Dedifferentiated amniotic fluid mesenchymal stem cell (primary cell): ENCODE results near the gene SAMSN1.
"Not testable (repeated sequence)": the region's sequence is repeated elsewhere in the genome, so short reads cannot be mapped to it uniquely, and the experiment has no call there.

Experiments
- DNase-seq: peaks from one replicate; pipeline ENCODE4 v3.0.0-alpha.2; 2016; ENCODE audit errors: extremely low spot score

SAMSN1 gene

DNA sequence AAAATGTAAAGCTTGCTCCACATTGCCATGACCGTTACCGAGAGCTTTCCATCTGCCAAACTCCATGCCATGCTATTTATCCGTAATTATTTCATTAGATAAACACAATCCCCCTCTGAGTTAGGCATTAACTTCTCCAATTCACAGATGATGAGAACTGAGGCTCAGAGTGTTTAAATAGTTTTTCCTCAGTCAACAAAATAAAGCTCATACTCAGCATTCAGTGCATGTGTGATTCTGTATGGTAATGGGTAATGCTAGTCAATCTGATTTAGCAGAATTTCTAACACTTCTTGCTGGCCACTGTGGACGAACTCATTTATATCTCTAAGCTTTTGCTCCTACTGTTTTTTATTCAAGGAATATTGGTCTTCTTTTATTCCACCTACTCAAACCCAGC lies 17.3 kb downstream of the SAMSN1 start:
- DNase-seq, result no peak

DNA sequence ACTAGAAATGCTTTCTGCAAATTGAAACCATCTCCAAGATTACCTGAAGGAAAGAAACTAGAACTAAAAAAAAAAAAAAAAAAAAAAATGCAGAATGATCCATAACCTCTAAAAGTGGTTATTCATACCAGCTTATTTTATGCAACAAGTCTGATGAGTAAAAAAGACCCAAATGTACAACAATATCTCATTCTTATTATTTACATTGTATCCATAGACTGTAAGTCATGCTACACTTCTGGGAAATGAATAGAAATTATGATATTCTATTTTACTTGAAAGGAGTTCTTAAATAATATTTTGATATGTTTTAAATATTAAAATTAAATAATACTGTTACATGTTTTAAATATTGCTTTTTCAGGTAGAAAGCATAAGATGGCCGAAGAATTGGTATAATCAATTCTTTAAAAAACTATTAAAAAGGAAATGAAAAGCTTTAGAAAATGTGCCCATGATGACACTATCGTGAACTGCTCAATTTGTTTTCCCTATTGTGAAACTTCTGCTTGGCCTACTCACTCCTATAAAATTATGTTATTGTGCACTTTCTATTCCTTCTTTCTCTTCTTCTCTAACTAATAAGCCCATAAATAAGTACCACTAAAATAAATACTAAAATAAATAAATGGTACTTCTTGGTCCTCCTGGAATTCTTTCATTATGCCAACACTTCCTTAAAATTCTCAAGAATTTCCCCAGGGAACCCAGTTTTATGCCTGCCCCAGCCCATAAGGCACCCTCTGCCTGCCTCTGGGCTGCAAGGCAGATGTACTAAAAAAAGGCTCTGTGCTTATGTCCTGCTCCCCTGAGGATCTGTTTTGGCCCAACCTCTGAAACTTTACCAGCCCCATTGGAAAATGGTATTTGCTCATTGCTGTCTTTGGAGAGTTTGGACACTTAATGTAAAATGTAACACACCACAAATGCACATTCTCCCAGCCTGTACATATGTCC lies 18.1 kb downstream of the SAMSN1 start:
- DNase-seq, result no peak

DNA sequence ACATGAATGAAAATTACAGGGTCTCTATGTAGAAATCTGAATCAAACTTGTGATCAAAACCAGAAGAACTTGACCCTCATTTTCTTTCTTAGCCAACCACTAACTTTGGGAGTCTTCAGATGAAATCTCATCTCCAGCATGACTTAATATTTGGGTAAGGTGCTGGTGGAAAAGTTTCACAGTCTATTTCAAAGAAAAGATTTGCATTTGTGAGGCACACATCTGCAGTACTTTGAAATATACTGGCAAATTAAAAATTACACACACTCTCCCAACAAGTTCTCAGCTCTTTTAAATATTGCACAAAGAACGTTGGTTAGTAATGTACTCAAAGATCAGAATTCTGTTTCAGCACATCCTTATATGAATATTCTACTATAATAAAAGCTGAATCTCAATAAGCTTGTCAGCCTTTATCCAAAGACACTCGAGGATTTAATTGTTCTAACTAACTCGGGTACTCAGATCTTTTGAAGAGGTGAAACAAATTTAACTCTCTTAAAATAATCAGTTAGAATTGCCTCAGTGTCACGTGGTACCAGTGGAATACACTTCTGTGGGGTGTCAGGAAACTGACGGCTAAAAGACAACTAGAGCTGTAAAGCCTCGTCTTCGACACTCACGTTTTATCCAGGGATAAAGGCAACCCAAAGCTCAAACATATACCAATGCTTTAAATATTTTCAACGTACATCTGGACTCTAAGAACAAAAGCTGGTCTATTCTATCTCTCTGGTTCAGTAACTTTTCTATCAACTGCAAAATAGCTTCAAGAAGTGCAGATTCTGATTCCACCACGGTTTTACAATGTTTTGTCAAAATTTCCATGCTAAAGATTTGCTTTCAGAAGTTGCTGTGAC lies 19.0 kb downstream of the SAMSN1 start:
- no peak for DNase-seq

DNA sequence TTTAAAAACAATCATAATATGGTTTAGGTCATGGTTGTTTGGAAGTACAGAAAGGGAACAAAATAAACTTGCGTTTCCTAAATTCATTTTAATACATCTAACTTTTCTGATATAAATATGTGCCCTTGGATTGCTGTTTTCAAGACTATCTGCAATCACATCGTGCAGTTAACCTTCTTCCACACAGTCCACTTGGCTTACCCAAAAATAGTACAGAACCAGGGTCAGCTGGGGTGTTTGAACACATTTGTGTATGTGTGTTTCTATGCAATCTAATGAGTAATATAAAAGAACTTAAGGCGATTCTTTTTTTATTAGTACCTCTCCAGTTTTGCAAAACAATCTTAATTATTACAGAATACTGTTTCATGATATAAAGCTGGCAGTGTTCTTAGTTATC lies 19.9 kb downstream of the SAMSN1 start:
- DNase-seq, result no peak

DNA sequence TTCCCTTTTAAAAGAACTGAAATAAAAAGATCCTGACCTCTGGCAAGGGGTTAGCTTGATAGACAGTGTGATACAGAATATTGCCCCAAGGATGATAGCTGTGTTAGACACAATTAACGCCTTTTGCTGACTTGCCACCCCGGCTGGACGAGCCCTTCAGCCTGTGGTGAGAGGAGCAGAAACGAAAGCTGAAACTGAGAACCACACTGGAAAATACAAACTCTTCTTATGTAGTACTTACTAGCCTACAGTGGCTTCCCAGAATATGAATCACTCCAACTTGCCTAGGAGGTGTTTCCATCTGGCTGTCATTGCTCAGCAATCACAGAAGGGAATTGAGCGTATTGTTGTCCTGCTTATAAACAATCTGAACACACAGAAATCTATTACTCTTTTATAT lies 22.9 kb downstream of the SAMSN1 start:
- no peak for DNase-seq

DNA sequence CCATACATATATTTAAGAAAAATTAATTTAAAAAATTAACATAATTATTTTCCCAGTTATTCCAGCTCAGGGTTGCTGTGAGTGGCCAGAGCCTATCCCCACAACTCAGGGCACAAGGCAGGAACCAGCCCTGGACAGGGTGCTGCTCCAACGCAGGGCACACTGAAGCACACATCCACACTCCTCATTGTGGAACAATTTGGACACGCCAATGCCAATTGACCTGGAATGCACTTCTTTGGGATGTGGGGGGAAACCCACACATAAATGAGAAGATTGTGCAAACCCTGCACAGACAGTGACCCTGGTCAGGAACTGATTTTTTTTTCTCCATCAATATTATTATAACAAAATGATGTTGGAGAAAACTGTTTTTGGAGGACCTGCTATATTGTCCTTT lies 23.4 kb downstream of the SAMSN1 start:
- no peak for DNase-seq

DNA sequence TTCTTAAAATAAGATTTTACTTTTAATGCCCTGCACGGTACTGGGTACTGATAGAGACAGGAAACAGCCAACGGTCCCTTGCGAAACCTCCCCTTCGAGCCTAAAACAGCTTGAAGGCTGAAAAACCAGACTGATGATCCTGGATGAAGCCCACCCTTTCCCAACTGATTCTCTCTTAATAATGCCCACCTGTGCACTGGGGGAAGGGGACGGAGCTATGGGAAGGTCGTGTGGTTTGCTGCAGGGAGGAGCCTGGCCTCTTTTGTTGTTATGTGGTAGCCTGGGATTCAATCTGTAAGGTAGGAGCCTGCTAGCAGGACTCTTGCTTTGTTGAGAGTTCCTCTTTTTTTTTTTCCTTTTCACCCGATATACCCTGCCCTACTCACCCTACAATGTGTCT lies 25.6 kb downstream of the SAMSN1 start:
- no peak for DNase-seq

DNA sequence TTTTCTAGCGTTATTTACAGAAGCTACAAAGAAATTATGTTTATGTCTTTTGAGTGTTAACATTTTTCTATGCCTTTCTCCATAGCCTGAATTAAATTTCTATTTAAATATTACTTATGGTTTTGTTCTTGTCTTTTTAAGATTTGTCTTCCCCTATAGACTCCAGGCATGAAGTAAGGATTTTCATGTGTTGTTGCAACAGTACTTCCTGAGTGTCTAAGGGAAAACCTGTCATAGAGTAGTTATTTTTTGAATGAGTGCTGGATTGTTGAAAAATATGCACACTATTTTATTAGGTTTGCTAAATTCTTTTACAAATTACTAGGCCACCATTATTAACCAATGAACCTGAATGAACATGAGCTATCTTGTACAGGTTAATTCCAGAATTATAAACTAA lies 27.1 kb downstream of the SAMSN1 start:
- no peak for DNase-seq

DNA sequence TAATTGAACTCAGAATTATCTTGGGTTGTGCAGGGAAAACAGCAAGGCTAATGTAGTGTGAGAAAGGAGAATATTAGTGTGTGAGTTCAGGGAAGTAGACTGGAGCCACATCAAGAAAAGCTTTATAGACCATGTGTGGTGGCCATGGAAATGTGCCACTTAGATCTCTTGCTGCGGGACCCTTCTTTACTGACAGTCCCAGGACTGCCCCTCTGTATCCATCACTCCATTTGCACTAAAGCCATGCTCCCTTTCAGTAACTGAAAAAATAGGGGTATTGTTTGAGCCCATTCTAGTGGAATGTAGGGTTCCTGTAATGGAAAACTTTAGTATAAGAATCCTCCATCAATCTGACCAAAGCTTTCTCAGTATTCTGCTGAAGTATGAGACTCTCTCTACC lies 32.3 kb downstream of the SAMSN1 start:
- DNase-seq, result no peak

DNA sequence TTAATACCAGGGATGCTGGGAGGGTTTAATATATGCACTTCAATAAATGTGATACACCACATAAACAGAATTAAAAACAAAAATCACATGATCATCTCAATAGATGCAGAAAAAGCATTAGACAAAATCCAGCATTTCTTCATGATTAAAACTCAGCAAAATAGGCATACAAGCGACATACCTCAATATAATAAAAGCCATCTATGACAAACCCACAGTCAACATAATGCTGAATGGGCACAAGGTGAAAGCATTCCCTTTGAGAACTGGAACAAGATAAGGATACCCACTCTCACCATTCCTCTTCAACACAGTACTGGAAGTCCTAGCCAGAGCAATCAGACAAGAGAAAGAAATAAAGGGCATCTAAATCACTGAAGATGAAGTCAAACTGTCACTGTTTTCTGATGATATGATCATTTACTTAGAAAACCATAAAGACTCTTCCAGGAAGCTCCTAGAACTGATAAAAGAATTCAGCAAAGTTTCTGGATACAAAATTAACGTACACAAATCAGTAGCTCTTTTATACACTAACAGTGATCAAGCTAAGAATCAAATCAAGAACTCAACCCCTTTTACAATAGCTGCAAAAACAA lies 39.2 kb downstream of the SAMSN1 start:
- not testable (repeated sequence) for DNase-seq

DNA sequence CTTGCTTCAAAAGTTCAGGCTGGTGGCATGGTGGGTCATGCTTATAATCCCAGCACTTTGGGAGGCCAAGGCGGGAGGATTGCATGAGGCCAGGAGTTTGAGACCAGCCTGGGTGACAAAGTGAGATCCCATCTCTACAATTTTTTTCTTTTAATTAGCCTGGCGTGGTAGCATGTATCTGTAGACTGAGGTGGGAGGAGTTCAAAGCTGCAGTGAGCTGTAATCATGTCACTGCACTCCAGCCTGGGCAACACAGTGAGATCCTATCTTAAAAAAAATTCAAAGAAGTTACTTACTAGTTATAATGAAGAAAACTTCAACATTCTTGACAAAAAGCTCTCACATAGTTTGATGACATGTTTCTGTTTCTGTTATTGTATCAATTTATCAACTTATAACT lies 45.2 kb downstream of the SAMSN1 start:
- no peak for DNase-seq

DNA sequence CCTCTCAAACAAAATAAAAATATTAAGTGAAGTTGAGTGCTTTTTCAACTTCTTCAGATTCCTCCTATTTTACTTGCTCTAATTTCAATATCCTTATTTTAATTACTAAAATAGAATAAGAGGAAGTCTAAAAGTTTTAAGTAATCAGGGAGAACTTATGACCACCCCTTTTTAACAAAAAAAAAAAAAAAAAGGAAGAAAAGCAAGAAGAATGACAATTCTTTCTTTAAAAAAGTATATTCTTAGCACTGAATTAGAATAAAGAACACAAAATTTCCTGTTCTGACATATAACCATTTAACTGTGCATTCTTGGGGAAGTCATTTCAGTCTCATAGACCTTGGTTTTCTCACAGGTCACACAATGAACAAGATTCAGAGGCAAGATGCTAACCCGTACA lies 46.8 kb downstream of the SAMSN1 start:
- DNase-seq, result no peak

DNA sequence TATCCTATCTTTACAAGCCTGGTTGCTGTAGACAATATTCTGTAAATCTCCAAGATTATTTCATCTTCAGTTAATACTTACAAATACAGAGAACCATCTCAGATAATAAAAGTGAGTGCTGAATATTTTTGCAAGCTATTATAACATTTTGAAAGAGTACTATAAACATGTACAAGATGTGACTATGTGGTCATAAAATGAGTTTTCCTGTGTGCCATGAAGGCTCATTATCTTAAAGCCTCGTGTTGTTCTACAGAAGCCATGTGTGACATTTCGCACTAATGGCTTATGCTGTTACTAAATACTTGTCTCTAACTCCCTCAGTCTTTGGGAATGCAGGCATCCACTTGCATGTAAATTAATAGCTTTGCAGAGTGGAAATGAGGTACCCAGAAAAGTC lies 48.3 kb downstream of the SAMSN1 start:
- DNase-seq, result no peak

DNA sequence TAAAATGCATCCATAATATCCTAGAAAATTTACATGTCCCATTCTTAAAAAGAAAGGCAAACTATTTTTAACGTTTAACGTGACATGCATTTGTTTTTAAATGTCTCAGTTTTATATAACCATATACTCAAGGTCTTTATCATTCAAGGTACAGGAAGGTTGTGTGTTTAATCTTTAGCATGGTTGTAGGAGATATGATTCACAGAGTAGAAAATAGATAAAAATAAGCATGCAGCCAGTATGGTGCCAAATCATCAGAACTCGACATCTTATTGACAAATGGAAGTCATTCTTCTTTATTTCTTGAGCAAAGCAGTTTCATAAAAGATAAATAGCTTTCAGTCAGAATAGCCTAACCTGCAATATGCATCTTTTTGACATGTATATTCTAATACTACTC lies 51.0 kb downstream of the SAMSN1 start:
- DNase-seq, result no peak

DNA sequence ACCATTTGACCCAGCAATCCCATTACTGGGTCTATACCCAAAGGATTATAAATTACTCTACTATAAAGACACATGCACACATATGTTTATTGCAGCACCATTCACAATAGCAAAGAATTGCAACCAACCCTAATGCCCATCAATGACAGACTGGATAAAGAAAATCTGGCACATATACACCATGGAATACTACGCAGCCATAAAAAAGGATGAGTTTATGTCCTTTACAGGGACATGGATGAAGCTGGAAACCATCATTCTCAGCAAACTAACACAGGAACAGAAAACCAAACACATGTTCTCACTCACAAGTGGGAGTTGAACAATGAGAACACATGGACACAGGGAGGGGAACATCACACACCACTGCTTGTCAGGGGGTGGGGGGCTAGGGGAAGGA lies 51.9 kb downstream of the SAMSN1 start:
- not testable (repeated sequence) for DNase-seq

DNA sequence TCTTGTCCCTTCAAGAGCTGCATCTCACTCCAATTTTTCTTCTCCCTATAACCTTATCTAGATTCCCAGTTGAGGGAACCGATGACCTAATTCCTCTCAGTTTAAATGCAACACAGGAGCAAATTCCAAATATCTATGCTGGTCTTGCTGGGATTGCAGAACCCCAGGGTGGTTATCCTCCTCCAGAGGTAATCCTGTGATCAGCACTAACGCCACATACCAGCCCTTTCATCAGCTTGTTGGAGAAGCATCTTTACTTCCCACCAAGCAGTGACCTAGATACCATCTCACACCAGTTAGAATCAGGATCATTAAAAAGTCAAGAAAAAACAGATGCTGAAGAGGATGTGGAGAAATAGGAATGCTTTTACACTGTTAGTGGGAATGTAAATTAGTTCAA lies 52.4 kb downstream of the SAMSN1 start:
- no peak for DNase-seq

DNA sequence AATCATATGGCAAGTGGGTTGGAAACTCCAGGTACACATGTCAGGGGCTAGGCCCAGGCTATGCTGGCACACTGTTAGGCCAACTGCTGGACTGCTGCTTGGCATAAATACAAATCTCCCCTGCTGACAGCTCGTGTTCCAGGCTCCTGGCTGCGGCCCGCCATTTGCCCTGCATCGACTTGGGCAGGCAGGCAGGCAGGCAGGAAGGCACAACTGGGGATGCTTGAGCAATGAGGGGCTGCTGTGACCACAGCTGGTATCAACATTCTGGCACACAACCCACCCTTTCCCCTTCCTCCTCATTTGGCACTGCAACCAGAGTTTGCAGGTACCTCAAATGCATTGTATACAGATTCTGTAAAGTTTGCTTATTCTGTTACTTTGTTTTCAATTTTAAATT lies 53.2 kb downstream of the SAMSN1 start:
- DNase-seq, result no peak

DNA sequence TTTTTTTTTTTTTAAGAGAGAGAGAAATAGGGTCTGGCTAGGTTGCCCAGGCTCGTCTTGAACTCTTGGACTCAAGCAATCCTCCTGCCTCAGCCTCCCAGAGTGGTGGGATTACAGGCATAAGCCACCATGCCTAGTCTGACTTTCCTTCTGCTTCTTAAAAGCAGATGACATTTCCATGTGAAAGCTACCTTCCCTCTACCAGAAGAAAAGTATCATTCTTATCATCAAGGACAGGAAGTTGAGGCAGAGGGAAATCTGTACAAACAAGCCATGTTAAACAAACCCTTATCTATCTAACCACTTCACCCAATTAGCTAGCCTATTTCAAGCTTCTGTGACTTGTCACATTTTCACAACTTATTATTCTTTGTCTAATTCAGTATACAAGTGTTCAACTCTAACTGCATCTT lies 54.8 kb downstream of the SAMSN1 start:
- no peak for DNase-seq

DNA sequence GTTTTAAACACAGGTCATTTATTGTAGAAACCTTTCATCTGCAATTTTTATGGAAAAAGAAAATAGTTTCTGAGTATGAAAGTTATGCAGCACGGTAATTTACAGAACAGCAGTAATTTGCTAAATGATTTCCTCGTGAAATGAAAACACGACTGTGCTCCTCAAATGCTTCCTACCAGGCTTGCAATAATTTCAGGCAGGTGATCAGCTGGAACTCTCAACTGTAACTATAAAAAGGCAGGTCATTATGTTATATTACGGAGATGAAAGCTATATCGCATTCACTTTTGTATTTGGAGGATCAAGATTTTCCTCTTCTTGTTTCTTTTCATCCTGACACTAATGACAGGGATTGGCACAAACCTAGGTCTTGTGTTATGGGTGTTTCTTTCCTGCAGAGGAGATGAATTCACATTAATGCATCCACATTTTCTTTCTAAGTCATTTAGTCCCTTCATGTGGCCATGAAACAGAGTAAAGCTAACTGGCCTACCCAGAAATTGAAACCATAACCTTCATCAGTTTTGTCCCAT lies 57.4 kb downstream of the SAMSN1 start:
- no peak for DNase-seq

DNA sequence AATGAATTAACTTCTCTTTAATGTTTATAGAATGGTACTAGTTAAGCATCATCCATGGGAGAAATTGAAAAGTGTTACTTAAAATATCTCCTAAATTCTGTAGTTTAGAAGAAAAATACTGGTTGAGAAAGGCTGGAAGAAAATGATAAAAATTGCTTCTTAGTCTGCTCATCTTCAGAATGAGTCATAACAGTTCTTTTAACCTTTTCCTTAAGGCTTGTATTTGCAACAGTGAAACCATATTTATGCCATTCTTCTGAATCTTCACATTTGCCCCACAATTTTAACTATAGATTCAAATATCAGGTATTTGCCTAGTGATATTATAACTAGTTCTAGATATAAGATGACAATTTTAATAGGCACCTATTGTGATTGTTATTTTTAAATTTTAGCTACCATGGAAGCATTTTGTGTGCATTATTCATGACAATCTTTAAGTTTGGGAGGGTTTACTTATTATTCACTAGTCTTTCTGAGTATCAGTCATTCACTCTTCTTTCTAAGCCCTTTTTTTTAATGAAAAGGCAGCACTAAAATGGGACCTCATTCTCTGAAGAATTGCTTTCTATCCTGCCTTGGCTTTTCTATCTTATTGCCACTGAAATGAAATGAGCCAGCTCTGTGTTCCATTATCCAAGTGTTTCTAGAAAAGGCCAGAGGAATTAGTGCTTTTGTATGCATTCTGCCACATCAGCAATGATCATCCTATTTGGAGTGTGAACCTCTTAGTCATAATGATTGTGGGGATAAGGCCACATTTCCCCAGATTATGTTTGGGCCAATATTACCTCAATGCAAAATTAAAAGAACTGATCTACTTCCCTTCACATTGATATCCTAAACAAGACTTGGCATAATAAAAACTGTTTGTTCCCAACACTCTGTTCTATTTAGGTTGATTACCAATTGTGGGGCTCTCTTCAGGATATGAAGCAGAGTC lies 58.4 kb downstream of the SAMSN1 start:
- DNase-seq, result no peak

DNA sequence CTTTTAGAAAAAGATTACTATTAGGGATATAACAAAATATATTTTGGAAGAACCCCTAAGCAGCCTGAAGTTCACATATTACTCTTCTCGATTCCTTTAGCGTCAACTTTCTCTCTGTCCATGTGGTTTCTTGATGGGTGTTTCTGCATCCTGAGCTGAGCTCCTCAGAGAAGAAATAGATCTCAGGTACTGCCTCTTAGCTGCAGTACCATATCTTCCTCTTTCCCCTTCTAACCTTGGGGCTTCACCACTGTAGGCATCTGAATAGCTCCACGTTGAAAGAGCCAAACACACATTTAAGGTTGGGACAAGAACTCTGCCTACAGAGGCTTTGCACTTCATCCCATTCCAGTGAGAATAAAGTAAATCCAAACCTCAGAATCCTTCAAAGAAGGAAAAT lies 59.2 kb downstream of the SAMSN1 start:
- no peak for DNase-seq
